Stimulated activated CD8-positive, alpha-beta memory T cell treated with anti-CD3 and anti-CD28 coated beads, Interleukin-4, amount 100 ng/mL, for 4 hours (primary cell): Measurements from ENCODE around the gene GRIK4.
"Not testable (repeated sequence)": the region's sequence is repeated elsewhere in the genome, so short reads cannot be mapped to it uniquely, and the experiment has no call there.

Source experiments
- DNase-seq, 2 donors: peaks; one replicate each; pipeline ENCODE4 v3.0.0-alpha.2; 2020; ENCODE audit warnings: low read depth in 2 of 2, low spot score in 1 of 2

GRIK4 gene

DNA sequence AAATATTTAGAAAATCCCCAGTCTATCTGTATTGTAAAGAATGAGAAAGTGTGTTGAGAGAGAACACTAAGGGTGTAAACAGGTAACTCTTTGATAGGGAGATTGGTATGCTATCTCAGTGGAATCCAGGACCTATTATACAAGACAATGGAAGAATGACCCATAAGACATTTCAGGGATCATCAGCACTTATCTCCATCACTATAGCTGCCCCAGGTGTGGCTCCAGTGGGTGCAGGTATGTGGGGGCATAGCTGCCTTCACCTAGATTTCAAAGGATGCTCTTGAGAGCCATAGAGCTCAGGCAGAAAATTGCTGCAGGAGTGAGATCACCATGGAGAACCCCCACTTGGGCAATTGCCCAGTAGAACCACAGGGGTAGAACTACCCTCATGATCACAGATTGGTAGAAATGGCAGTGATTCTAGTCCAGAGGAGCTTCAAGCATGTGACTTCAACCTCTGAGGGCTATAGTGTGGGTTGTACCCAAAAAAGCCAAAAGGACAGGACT is 260.1 kb downstream of the GRIK4 start:
- DNase-seq = no peak

DNA sequence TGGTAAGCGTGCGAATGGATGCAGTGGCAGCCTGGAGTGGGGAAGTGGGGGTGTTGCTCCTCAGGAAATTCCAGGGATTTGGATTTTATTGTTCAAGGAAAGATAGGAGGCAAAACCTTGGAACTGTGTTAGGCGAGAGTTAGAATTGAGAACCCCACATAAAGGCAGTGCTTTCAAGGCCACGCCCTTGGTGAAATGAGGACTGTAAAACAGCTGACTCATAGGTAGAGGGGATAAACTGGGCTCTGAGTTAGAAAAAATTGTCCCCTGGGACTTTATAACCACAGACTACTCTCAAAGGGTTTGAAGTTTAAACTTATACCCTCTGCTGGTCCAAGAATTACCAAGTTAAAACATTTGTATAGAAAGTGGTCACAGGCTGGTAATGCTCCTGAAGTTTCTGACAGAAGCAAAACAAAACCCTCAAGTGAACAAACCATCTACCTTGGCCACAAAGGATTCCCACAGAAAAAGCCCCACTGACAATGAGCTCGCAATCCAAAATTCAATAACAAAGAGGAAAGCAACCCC is 262.0 kb downstream of the GRIK4 start:
- DNase-seq = no peak

- DNase-seq = no peak
Measured at GRCh38 chr11:120774591-120775386, 263.2 kb downstream of the GRIK4 start.

GRCh38 chr11:120775986-120776951 is 264.7 kb downstream of the GRIK4 start:
- DNase-seq = no peak

DNA sequence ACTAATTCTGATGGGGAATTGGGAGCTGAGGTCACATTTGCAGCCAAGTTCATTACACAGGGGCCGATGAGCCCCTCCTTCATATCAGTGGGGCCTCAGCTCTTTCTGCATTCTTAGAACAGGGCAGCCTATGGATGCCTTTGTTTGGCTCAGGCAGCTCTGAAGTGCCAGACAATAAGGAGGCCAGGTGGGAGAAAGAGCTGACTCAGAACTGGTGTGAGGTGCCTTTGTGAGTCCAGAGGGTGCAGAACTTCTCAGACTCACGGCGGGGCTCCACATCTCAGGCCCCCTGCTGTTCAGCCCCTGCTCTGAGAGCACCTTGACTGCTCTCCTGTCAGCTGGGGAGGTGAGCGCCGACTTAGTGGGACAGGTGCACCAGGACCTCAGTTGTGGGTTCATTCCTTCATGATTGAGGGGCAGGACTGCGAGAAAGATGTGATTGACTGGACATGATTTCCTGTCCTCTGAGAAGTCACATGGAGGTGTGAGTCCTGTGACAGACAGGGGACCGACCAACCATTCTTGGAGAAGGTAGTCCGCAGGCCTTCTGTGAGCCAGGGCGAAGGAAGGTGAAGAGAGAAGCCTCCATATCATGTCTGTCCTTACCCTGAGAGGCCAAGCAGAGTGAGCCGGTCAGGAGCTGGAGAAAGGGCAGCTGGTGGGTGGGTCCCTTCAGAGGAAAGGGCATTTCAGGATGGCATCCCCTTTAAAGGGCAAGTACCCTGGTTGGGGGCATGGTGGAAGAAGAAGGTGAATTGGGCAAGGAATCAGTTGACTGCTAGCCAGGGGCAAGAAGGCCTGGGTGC is 267.3 kb downstream of the GRIK4 start:
- DNase-seq = no peak

- DNase-seq = no peak
Measured at GRCh38 chr11:120780239-120780638, 268.7 kb downstream of the GRIK4 start.

DNA sequence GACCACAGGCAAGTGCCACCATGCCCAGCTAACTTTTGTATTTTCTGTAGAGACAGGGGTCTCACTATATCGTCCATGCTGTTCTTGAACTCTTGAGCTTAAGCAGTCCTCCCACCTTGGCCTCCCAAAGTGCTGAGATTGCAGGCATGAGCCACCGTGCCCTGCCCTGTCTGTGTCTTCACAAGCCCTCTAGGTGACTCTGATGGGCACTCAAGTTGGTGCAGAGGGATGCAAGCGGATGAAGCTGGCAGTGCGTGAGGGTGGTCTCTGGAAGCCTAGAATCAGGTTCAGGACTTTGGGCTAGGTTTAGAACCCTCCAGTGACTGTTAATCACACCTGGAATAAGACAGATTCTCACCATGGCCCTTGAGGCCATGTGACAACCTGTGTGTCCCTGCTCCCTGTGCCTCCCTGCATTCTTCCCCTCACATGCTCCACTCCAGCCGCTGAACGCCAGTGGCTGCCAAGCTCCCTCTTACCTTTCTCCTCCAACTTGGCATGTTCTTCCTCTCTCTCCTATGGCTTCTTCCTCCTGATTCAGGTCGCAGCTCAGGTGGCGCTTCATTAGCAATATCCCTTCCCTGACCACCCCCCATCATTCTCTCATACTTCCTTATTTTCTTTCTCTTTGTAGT is 270.1 kb downstream of the GRIK4 start:
- DNase-seq = no peak

DNA sequence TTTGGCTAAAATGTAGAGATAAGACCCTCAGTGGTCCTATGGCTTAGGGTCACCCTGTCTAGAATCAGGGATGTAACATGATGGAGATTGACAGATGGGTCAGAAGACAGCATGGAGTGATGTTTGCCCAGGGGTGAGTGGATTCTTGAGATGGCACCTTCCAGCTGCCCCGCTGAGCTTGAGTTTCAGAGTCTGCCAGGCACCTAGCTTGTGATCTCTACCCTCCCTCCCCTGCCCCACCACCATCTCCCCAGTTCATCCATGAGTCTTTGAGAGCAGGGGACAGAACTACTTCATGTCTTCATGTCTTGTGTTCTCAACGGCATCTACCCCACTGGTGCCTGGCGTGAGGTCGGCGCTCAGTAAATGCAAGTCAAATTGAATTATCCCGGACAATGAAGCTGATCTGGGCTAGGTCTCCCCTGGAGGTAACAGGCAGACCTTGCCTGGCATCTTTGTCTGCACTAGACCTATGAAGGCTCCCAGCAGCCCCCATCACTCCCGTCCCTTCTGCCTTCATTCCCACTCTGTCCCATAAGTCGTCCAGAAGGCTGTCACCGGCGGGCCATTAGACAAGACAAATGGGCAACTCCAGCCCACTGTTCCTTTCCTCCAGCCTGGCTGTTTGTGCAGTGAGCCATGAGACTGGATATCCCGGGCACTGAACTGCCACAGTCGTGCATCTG is 273.2 kb downstream of the GRIK4 start:
- DNase-seq = no peak

GRCh38 chr11:120785576-120785975 is 274.0 kb downstream of the GRIK4 start:
- DNase-seq = no peak

- no peak for DNase-seq
Measured at GRCh38 chr11:120786206-120786735, 274.7 kb downstream of the GRIK4 start.

- DNase-seq = not testable (repeated sequence)
Measured at GRCh38 chr11:120787224-120787623, 275.7 kb downstream of the GRIK4 start.

DNA sequence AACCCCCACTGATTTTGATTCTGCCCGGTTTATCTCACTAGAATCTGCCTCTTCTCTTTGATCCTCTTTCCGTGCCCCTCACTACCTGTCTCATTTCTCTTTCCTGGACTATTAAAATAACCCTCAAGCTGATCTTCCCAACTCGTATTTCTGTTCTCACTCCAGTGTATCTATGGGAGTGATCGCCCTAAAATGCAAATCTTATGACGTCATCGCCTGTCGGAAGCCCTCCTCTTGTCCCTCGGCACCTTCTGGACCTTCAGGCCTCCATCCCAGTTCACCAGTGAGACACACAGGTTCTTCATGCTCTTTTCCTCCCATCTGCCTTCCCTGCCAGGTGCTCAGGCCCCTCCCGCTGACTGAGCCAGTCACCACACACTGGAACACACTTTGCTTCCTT is 277.8 kb downstream of the GRIK4 start:
- DNase-seq = no peak

DNA sequence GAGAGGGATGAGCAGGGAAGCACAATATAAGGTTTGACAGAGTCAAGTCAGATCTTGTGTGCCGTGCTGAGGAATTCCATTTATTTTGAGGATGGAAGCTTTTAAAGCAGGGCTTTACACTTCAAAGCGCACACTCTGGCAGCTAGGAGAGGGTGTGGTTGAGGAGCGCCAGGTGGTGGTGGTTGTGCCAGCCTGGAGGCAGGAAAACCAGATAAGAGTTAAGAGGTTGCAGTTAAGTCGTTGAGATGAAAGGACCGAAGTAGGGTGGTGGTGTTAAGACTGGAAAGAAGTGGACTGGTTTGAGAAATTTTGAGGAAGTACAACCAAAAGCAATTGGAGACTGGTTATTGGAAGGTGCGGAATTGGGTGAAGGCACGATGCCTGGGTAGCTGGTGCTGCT is 280.8 kb downstream of the GRIK4 start:
- DNase-seq = no peak

DNA sequence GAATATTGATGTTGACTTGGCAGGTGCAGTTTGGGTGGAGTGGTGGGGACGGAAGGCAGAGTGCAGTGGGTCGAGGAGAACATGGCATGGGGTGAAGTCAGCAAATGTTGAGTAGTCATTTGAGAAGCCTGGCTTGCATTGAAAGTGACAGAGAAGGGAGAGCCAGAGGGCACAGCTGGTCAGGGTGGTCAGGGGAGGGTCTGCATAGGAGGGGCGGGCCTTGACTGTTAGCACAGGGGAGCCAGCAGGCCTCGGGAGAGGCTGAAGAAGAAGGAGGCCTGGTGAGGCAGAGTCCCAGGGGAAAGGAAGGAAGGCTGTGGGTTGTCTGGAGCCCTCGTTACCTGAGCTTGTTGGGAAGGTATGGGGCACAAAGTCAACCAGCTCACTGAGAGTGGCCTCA is 281.6 kb downstream of the GRIK4 start:
- no peak for DNase-seq

- no peak for DNase-seq
Measured at GRCh38 chr11:120793806-120794479, 282.4 kb downstream of the GRIK4 start.

DNA sequence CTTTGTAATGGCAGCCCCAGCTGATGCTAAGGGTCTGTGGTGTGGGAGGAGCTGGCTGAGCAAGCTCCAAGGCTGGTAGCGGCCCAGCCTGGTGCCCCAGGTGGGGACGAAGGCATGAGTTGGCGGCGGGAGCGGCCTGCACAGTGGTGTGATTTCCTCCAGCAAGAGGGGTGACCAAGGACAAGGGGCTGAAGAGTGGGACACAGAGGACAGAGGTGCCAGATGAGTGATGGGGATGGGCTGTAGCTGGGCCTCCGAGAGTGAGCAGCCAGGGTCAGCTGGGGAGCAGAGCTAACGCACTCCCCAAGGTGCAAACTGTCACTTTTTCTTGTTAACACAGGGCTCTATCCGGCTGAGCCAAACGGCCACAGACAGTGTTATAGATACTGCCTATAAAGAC is 283.2 kb downstream of the GRIK4 start:
- DNase-seq = no peak

- no peak for DNase-seq
Measured at GRCh38 chr11:120795185-120795584, 283.6 kb downstream of the GRIK4 start.

- DNase-seq = no peak
Measured at GRCh38 chr11:120797143-120797542, 285.6 kb downstream of the GRIK4 start.

DNA sequence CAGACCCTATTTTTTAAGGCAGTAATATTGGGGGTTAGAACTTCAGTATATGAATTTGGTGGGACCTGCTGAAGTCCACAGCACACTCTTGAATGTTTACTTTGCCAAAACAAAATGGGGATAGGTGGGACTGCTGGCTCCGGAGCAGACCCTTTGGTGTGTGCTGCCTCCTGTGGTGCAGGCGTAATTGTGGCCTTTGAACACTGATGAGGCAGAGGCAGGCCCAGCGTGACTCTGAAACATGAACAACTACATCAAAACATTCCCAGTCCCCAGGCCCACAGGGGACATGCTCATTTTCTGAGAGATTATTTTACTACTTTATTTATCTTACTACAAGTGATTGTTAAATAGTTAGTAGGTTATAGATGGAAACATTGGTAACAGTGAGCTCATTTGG is 287.3 kb downstream of the GRIK4 start:
- DNase-seq = no peak
